GM18873 (cell line): ENCODE measurements around the gene PLA2G7.

Experiments used
- ATAC-seq: cut with Tn5 transposase; IDR thresholded peaks from one replicate; pipeline ENCODE4 v1.9.1; 2021; ENCODE audit warnings: mild to moderate bottlenecking, moderate library complexity, moderate number of reproducible peaks; ENCODE audit not compliant: unreplicated experiment, low FRiP score

PLA2G7 gene

DNA sequence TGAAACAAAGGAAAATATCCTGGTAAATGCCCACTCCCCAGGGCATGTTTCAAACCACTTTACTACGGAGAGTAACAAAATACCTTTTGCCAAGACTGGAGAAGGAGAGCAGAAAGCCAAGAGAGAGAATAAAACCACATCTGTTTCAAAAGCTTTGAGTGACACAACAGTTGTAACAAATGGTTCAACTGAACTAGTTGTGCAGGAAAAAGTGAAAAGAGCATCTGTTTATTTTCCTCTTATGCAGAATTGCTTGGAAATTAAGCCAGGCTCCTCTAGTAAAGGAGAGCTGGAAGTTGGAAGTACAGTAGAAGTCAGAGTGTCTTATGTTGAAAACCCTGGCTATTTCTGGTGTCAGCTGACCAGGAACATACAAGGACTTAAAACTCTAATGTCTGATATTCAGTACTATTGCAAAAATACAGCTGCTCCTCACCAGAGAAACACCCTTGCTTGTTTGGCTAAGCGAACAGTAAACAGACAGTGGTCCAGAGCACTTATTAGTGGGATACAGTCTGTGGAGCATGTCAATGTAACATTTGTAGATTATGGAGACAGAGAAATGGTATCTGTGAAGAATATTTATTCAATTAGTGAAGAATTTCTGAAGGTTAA is 44.9 kb downstream of the PLA2G7 start:
- no peak for ATAC-seq

DNA sequence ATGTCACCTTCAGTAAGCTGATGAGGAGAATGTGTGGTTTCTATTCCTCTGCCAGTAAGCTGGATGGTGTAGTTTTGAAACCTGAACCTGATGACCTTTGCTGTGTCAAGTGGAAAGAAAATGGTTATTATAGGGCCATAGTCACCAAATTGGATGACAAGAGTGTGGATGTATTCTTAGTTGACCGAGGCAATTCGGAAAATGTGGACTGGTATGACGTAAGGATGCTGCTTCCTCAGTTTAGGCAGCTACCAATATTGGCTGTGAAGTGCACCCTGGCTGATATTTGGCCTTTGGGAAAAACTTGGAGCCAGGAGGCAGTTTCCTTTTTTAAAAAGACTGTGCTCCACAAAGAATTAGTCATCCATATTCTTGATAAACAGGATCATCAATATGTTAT is 45.5 kb downstream of the PLA2G7 start:
- no peak for ATAC-seq

DNA sequence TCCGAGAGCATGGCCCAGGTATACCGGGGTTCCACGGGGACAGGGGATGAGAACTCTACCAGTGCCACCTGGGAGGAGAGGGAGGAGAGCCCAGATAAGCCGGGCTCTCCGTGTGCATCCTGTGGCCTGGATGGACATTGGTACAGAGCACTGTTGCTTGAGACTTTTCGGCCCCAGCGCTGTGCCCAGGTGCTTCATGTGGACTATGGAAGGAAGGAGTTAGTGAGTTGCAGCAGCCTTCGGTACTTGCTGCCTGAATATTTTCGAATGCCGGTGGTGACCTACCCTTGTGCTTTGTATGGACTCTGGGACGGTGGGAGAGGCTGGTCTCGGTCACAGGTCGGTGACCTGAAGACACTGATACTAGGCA is 46.2 kb downstream of the PLA2G7 start:
- no peak for ATAC-seq

DNA sequence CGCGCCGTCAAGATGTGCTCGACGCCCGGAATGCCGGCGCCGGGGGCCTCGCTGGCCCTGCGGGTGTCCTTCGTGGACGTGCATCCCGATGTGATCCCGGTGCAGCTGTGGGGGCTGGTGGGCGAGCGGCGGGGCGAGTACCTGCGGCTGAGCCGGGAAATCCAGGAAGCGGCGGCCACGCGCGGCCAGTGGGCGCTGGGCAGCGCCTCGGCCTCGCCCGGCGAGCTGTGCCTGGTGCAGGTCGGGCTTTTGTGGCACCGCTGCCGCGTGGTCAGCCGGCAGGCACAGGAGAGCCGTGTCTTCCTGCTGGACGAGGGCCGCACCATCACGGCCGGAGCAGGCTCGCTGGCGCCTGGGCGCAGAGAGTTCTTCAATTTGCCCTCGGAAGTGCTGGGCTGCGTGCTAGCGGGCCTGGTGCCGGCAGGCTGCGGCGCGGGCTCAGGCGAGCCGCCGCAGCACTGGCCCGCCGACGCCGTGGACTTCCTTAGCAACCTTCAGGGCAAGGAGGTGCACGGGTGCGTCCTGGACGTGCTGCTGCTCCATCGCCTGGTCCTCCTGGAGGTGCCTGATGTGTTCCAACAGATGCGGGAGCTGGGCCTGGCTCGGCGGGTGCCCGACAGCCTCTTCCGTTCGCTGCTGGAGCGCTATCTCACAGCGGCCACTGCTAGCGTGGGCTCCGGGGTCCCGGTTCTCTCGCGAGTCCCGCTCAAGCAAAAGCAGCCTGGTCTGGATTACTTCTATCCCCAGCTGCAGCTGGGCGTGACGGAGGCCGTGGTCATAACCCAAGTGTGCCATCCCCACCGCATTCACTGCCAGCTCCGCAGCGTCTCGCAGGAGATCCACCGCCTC is 46.8 kb downstream of the PLA2G7 start:
- no peak for ATAC-seq

DNA sequence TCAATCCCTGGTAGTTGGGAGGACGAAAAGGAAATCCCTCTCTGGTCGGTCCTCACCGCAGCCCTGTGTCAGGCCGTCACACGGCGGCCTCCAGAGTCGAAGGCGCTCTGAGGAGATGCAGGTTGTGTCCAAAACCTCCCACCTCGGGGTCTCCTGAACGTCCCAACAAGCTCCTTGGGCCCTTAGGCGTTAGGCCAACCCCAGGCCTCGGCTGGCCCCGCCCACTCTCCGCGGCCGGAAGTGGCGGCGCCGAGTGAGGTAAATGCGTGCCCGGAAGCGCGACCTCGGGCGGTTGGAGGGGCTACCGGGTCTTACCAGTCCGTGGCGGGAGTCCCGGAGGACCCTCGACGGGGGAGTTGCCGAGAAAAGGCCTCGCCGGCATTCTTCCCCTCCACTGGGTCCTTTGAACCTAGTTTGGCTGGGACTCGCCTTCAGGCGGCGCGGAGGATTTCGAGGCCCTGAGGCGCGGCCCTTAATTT is 47.5 kb downstream of the PLA2G7 start, which contains the start of gene TDRD6:
TSS of gene TDRD6 (plus strand) at position 267 of the 479 bp plus-strand sequence. CDS start 244 bp downstream, outside the sequence.
- ATAC-seq: no peak

DNA sequence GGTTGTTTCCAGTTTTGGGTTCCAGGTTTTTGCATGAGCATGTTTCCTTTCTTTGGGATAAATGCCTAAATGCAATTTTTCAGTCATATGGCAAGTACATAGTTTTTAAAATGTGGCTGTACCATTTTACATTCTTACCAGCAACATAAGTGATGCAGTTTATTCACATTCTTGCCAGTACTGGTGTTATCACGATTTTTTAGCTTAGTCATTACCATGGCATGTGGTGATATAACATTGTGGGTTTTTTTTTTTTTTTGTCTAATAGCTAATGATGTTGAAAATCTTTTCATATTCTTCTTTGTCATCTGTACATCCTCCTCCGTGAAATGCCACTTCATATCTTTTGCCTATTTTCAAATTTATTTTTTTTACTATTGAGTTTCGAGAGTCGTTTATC is 50.4 kb downstream of the PLA2G7 start:
- ATAC-seq: no peak

DNA sequence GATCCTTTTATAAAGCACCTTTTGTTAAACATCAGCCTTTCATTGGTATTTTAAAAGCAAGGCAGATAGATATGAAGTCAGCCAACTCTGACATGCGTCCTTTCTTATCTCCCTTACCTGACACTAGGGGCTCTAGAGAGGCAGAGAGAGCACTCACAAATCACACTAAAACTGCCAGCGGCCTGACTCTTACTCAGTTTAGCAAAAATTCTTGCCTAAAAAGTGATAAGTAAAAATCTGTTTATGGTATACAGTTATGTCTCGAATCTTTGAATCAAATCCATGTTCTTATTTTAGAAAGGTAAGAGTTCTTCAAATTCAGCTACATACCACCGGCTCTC is 57.9 kb downstream of the PLA2G7 start:
- no peak for ATAC-seq

DNA sequence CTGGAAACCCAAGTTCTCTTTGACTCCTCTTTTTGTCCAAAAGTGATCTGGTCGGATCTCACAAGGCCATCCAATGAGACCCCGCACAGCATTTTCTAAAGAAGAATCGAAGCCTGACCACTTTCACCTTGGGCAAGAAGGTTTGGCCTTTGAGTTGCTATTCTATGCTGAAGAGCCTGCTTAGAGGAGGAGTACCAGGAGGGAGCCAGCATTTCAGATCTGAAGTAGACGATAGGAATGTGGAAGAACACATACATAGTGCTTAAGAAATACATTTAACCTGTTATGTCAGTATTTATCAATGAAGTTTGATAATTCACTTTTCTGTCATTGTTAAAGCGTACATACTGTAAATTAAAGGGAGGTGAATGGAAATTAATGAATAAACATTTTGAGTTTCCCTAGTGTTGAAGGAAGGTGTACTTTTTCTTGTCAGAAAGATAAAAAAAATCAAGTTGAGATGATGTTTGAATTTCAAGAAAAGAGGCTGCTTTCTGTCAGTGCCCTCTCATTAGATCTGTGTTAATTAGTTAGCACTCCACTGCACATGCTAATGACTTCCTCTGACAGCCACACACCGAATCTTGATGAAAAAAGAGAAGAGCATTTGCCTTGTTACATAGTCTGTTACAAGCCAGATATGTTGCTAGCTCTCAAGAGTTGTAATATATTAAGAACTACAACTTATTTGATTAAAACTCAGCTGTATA is 58.4 kb downstream of the PLA2G7 start:
- ATAC-seq: no peak

DNA sequence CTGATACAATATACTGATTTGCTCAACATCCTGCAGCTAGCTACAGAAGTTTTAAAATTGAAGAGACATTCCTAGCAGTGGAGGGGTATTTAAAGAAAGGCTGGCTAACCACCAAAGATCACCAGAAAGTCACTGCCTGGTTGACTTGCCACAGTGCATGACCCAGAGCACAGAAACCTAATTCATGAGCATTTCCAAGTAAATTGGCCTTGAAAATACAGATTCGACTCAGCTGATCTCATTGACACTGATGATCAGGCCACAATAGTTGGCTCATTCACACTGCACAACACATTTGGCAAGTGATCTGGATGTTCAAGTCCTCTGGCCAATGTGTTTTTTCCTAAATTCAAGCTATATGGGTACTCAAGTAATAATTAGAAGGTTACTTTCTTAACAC is 60.8 kb downstream of the PLA2G7 start:
- no peak for ATAC-seq

DNA sequence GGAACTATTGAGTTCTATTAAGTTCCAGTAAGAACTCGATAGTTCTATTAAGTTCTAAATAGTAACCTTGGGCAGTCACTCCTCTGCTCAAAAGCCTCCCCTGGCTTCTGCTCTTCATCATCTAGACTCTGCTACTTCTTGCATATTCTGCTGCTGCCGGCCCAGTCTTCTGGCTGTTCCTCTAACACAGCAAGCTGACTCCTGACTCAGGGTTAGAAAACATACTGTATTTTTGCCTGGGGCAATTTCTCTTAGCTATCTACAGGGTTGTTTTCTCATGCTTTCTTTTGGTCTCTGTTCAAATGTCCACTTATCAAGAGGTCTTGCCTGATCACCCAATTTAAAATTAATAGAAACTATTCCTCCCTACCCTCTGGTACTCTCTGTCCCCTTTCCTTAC is 67.8 kb downstream of the PLA2G7 start:
- ATAC-seq: no peak

DNA sequence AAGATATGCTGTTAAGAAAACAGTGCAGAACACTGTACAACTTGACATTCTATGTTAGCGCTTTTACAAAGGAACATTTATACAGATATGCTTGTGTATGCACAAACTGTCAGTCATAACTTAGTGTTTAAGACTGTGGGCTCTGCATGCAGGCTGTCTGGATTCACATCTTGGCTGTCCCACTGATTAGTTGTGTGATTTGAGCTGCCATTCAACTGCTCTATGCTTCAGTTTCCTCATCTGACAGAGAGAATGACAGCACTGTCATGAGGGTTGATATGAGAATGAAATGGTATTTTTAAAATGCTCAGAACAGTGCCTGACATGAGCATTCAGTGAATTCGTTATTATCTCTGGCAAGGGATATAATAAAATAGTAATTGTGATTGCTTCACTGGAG is 73.7 kb downstream of the PLA2G7 start:
- no peak for ATAC-seq

DNA sequence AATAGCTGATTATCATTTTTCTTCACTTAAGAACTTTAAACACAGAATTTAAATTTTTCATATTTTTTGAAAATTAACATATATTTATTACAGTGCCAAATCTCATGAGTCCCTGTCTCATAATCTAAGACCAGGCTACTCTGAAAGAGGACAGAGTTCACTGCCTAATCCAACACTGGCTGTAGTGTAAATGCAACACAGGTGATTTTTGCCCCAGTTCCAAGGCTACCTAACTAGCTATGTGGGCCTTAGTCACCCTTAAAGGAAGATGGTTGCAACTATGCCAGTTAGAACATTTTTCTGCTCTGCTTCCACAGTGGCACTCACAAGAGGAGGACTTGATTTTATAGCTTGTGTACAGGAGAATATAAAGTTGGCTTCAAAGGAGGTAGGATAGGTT is 77.5 kb downstream of the PLA2G7 start:
- no peak for ATAC-seq

DNA sequence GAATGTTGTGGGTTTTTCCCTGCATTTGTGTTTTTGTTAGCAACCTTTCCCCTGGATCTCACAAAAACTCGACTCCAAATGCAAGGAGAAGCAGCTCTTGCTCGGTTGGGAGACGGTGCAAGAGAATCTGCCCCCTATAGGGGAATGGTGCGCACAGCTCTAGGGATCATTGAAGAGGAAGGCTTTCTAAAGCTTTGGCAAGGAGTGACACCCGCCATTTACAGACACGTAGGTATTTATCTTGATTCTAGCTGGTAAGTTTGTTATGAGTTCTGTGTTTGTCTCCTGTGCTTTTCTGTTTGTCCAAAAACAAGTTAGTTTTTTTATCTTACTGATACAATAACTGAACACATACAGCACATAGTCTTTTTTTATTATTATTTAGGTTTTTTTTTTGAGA is 79.4 kb downstream of the PLA2G7 start:
- no peak for ATAC-seq
